GM18502 (cell line): ENCODE data around the gene C1QB.
"Not testable (repeated sequence)": the region's sequence is repeated elsewhere in the genome, so short reads cannot be mapped to it uniquely, and the experiment has no call there.

Experiments
- ATAC-seq: cut with Tn5 transposase; IDR thresholded peaks from one replicate; pipeline ENCODE4 v1.9.1; 2021; ENCODE audit warnings: mild to moderate bottlenecking; ENCODE audit not compliant: unreplicated experiment, poor library complexity

The C1QB gene

GRCh38 chr1:22689505-22689904, 36.5 kb downstream of the C1QB start:
- ATAC-seq, result no peak

- ATAC-seq, result no peak
These were observed 38.2 kb downstream of the C1QB start for GRCh38 chr1:22691031-22691753.

GRCh38 chr1:22694172-22694571, 41.1 kb downstream of the C1QB start:
- no peak for ATAC-seq

- ATAC-seq, result no peak
These were observed 43.6 kb downstream of the C1QB start for GRCh38 chr1:22696610-22697009.

GRCh38 chr1:22697980-22698379, 44.9 kb downstream of the C1QB start:
- ATAC-seq, result no peak

- ATAC-seq, result no peak
These were observed 46.9 kb downstream of the C1QB start for GRCh38 chr1:22699681-22700520.

- no peak for ATAC-seq
These were observed 49.5 kb downstream of the C1QB start for GRCh38 chr1:22702296-22703085.

- no peak for ATAC-seq
These were observed 51.5 kb downstream of the C1QB start for GRCh38 chr1:22704440-22705067.

GRCh38 chr1:22705586-22705985, 52.5 kb downstream of the C1QB start:
- ATAC-seq, result no peak

GRCh38 chr1:22706100-22706499, 53.1 kb downstream of the C1QB start:
- ATAC-seq, result not testable (repeated sequence)

GRCh38 chr1:22708777-22709176, 55.7 kb downstream of the C1QB start:
- no peak for ATAC-seq

GRCh38 chr1:22709227-22709626, 56.2 kb downstream of the C1QB start:
- no peak for ATAC-seq

- ATAC-seq, result no peak
These were observed 57.1 kb downstream of the C1QB start for GRCh38 chr1:22709891-22710700.

- ATAC-seq, result no peak
These were observed 57.6 kb downstream of the C1QB start, which contains the start of gene EPHB2 for GRCh38 chr1:22710701-22711049. Gene EPHB2 (plus strand): TSS chr1:22710839. CDS start chr1:22710983, 144 bp downstream.

- no peak for ATAC-seq
These were observed 58.0 kb downstream of the C1QB start for GRCh38 chr1:22711071-22711470.
